GM12872 (cell line): ENCODE measurements around the gene SMCO2.

ENCODE experiments used
- CTCF ChIP-seq: IDR thresholded peaks from 3 replicates; pipeline ENCODE4 v1.5.1; 2011; ENCODE audit warnings: low read depth, mild to moderate bottlenecking, low read length, moderate library complexity; ENCODE audit not compliant: insufficient read depth

The SMCO2 gene

GRCh38 chr12:27498761-27499160 is 52.2 kb downstream of the SMCO2 start:
- TF ChIP-seq CTCF: no peak

- TF ChIP-seq CTCF: no peak
Observed at GRCh38 chr12:27499377-27499776, 52.8 kb downstream of the SMCO2 start.

GRCh38 chr12:27500546-27500945 is 54.0 kb downstream of the SMCO2 start:
- no peak for TF ChIP-seq CTCF

- TF ChIP-seq CTCF: no peak
Observed at GRCh38 chr12:27502021-27502435, 55.5 kb downstream of the SMCO2 start.

GRCh38 chr12:27504507-27504906 is 58.0 kb downstream of the SMCO2 start:
- TF ChIP-seq CTCF: no peak

- TF ChIP-seq CTCF: no peak
Observed at GRCh38 chr12:27505109-27505508, 58.6 kb downstream of the SMCO2 start.

GRCh38 chr12:27505761-27506160 is 59.2 kb downstream of the SMCO2 start:
- TF ChIP-seq CTCF: no peak
